Endothelial cell of umbilical vein (primary cell): ENCODE results near the gene S100A1.

ENCODE experiments used
- CTCF ChIP-seq, 2 donors: IDR thresholded peaks; 1 replicate in 1 of 2; 2 replicates in 1 of 2; pipeline ENCODE4 v1.5.1; 2011; ENCODE audit warnings: low read length in 2 of 2, mild to moderate bottlenecking in 2 of 2, moderate library complexity in 2 of 2, control low read depth in 1 of 2, inconsistent platforms in 1 of 2, low read depth in 1 of 2; ENCODE audit not compliant: insufficient read depth in 1 of 2; ENCODE audit errors: extremely low read depth in 1 of 2
- EZH2 ChIP-seq: IDR thresholded peaks from 2 replicates; pipeline ENCODE4 v1.6.1; 2012; ENCODE audit warnings: borderline replicate concordance, low read depth, mild to moderate bottlenecking, moderate library complexity, low read length, inconsistent platforms; ENCODE audit not compliant: severe bottlenecking
- JUN ChIP-seq: IDR thresholded peaks from 2 replicates; pipeline ENCODE4 v1.6.1; 2011; ENCODE audit warnings: borderline replicate concordance, low read depth; ENCODE audit not compliant: insufficient read length, insufficient read depth
- POLR2A ChIP-seq: IDR thresholded peaks from 2 replicates; pipeline ENCODE4 v1.6.1; 2012; ENCODE audit warnings: low read depth, mild to moderate bottlenecking, control low read depth, low read length
- POLR2AphosphoS5 ChIP-seq: IDR thresholded peaks from 2 replicates; pipeline ENCODE4 v1.6.1; 2012; ENCODE audit warnings: low read depth, mild to moderate bottlenecking, control low read depth, low read length, moderate library complexity; ENCODE audit not compliant: insufficient read depth

DNA sequence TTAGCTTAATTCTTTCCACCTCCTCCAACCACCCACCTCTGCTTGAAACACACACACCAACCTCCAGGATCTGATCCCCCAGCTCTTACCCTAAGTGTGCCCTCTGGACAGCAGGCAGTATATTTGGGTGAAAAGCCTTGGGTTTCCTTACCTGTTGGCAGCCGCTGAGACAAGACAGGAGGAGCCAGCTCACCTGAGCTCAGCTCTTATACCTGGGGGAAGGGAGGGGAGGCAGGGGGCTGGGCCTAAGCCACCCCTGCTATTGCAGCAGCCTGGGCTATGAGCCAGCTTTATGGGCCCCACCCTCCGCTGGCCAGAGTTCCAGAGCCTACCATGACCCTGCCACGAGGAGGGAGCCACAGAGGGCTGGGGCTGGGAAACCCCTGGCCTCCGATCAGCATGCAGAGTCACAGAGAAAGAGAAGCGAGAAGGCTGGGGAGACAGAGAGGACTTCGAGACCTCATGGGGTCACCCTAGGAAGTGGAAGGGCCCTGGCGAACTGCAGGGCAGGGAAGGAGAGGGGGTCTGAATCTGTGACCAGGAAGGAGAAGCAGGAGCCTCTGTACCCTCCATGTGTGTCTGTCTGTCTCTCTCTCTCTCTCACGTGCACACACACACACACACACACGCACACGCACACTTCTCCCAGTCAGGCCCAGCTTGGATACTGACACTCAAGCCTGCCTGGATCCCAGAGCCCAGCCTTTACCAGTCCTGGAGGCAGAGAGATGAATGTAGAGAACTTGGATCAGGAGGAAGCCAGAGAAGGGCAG, 11.9 kb upstream of the S100A1 start, which contains the start of gene S100A14:
- TF ChIP-seq CTCF (IDR thresholded peaks at IDR 0.05; ENCODE audit: extremely low read depth in 1 of 2, insufficient read depth in 1 of 2, low read depth in 1 of 2, low read length in 2 of 2) (no peak), POLR2A (no peak), POLR2AphosphoS5 (no peak), EZH2 (no peak), JUN (no peak)
